Loucy (cell line): ENCODE results near the gene AGR3.

Source experiments
- H2AFZ ChIP-seq: fragments of 200-600 bp; sonication (generic); 2 replicates; pipeline ENCODE4 v1.6.0; 2016; ENCODE audit warnings: antibody characterized with exemption, mild to moderate bottlenecking, low read length, moderate library complexity
- H3F3A ChIP-seq: fragments of 200-600 bp; 2 replicates; pipeline ENCODE4 v1.6.0; 2016; ENCODE audit warnings: antibody characterized with exemption, low read depth, mild to moderate bottlenecking
- H3K27me3 ChIP-seq: fragments of 200-600 bp; sonication (generic); 2 replicates; pipeline ENCODE4 v1.6.1; 2014; ENCODE audit warnings: low read length, mild to moderate bottlenecking; ENCODE audit not compliant: insufficient read depth, poor library complexity, severe bottlenecking
- H3K36me3 ChIP-seq: fragments of 200-600 bp; sonication (generic); 2 replicates; pipeline ENCODE4 v1.6.1; 2016; ENCODE audit warnings: low read length; ENCODE audit not compliant: insufficient read depth
- H3K4me1 ChIP-seq: fragments of 200-600 bp; sonication (generic); 2 replicates; pipeline ENCODE4 v1.5.1; 2014; ENCODE audit warnings: low read length, mild to moderate bottlenecking; ENCODE audit not compliant: insufficient read depth, poor library complexity, severe bottlenecking
- H3K4me2 ChIP-seq: fragments of 200-600 bp; sonication (generic); 2 replicates; pipeline ENCODE4 v1.6.0; 2014; ENCODE audit warnings: antibody characterized with exemption, low read length, low read depth, mild to moderate bottlenecking; ENCODE audit not compliant: poor library complexity, severe bottlenecking
- H3K4me3 ChIP-seq: fragments of 200-600 bp; sonication (generic); 2 replicates; pipeline ENCODE4 v1.5.1; 2014; ENCODE audit warnings: low read length, mild to moderate bottlenecking, mixed read lengths; ENCODE audit not compliant: poor library complexity, severe bottlenecking
- H3K79me2 ChIP-seq: fragments of 200-600 bp; sonication (generic); 2 replicates; pipeline ENCODE4 v1.6.1; 2014; ENCODE audit warnings: low read length; ENCODE audit not compliant: insufficient read depth
- H3K9ac ChIP-seq: fragments of 200-600 bp; sonication (generic); 2 replicates; pipeline ENCODE4 v1.6.0; 2014; ENCODE audit warnings: mild to moderate bottlenecking, low read depth, low read length, moderate library complexity; ENCODE audit not compliant: poor library complexity, severe bottlenecking
- H3K9me2 ChIP-seq: fragments of 200-600 bp; sonication (generic); replicated peaks from 2 replicates; pipeline ENCODE4 v1.6.1; 2016; ENCODE audit warnings: low read depth, low read length, mixed read lengths
- H3K9me3 ChIP-seq: fragments of 200-600 bp; sonication (generic); 2 replicates; pipeline ENCODE4 v1.6.1; 2014; ENCODE audit warnings: mild to moderate bottlenecking, antibody characterized with exemption, low read length, low read depth; ENCODE audit not compliant: insufficient read depth
- H4K20me1 ChIP-seq: fragments of 200-600 bp; sonication (generic); 2 replicates; pipeline ENCODE4 v1.6.0; 2014; ENCODE audit warnings: antibody characterized with exemption, low read length, mild to moderate bottlenecking; ENCODE audit not compliant: insufficient read depth, poor library complexity, severe bottlenecking
- EZH2phosphoT487 ChIP-seq: fragments of 200-600 bp; IDR thresholded peaks from 2 replicates; pipeline ENCODE4 v1.6.1; 2018; ENCODE audit warnings: antibody characterized with exemption, mild to moderate bottlenecking, moderate library complexity, borderline replicate concordance
- TF ChIP-seq, protein P1 (sequence below): fragments of 200-600 bp; sonication (generic); conservative IDR thresholded peaks from 2 replicates; pipeline ENCODE4 v1.5.1; 2014; ENCODE audit warnings: mild to moderate bottlenecking, antibody characterized with exemption, low read length

AGR3 gene

GRCh38 chr7:16905300-16906044 is 23.7 kb upstream of the AGR3 start:
- Histone ChIP-seq H3K4me2 (no peak overlapping the region), H3K9me2 (no peaks in the 10 kb centered on the region), H2AFZ (no peak overlapping the region), H3F3A (no peaks in the 10 kb centered on the region), H3K4me3 (no peak overlapping the region), H3K79me2 (no peaks in the 10 kb centered on the region), H4K20me1 (no peaks in the 10 kb centered on the region), H3K27me3 (no peaks in the 10 kb centered on the region), H3K9ac (no peak overlapping the region), H3K4me1 (no peaks in the 10 kb centered on the region), H3K36me3 (no peaks in the 10 kb centered on the region), H3K9me3 (no peaks in the 10 kb centered on the region)
- TF ChIP-seq, protein P1, sequence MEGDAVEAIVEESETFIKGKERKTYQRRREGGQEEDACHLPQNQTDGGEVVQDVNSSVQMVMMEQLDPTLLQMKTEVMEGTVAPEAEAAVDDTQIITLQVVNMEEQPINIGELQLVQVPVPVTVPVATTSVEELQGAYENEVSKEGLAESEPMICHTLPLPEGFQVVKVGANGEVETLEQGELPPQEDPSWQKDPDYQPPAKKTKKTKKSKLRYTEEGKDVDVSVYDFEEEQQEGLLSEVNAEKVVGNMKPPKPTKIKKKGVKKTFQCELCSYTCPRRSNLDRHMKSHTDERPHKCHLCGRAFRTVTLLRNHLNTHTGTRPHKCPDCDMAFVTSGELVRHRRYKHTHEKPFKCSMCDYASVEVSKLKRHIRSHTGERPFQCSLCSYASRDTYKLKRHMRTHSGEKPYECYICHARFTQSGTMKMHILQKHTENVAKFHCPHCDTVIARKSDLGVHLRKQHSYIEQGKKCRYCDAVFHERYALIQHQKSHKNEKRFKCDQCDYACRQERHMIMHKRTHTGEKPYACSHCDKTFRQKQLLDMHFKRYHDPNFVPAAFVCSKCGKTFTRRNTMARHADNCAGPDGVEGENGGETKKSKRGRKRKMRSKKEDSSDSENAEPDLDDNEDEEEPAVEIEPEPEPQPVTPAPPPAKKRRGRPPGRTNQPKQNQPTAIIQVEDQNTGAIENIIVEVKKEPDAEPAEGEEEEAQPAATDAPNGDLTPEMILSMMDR: no peak
- no peak for TF ChIP-seq EZH2phosphoT487

GRCh38 chr7:16904076-16904475 is 22.3 kb upstream of the AGR3 start:
- no peak for TF ChIP-seq EZH2phosphoT487
- TF ChIP-seq, protein P1: no peak
- Histone ChIP-seq H3K4me2 (no peak overlapping the region), H3K9ac (no peak overlapping the region), H3K36me3 (no peaks in the 10 kb centered on the region), H3K9me3 (no peaks in the 10 kb centered on the region), H3K27me3 (no peaks in the 10 kb centered on the region), H3K4me1 (no peaks in the 10 kb centered on the region), H3K4me3 (no peak overlapping the region), H3K9me2 (no peaks in the 10 kb centered on the region), H3K79me2 (no peaks in the 10 kb centered on the region), H4K20me1 (no peaks in the 10 kb centered on the region), H2AFZ (no peak overlapping the region), H3F3A (no peaks in the 10 kb centered on the region)

DNA sequence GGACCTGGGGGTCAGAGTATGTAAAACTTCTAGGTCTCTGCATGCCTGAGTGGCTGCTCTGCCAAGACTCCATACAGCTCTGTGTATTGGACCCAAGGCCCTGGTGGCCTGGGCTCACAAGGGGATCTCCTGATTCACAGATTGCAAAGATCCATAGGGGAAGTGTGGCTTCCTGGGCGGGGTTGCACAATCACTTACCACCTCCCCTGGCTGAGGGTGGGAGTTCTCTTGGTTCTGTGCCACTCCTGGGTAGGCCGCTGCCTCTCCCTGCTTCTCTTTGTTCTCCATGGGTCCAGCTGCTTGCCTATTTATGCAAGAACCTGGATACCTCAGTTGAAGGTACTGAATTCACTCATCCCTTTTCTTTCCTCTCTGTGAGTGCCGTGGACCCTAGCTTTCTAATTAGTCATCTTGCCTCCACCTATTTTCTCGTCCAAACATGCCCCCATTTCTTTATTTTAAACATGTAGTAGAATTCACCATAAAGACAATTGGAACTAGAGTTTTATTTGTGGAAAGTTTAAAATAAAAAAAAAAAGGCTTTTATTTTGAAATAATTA is 18.5 kb upstream of the AGR3 start:
- no peaks in the 10 kb centered on the region for H3K27me3 ChIP-seq
- no peaks in the 10 kb centered on the region for H3F3A ChIP-seq
- H3K9ac ChIP-seq: no peak overlapping the region
- no peaks in the 10 kb centered on the region for H3K9me2 ChIP-seq
- H3K36me3 ChIP-seq: no peaks in the 10 kb centered on the region
- H3K4me2 ChIP-seq: no peak overlapping the region
- H2AFZ ChIP-seq: no peak overlapping the region
- H4K20me1 ChIP-seq: no peaks in the 10 kb centered on the region
- H3K79me2 ChIP-seq: no peaks in the 10 kb centered on the region
- H3K9me3 ChIP-seq: peaks cover 6% of the 10 kb centered on the region; the same call in 1 of the 2 replicates
- no peak for TF ChIP-seq EZH2phosphoT487
- TF ChIP-seq, protein P1: no peak
- H3K4me3 ChIP-seq: no peak overlapping the region
- no peaks in the 10 kb centered on the region for H3K4me1 ChIP-seq
